Fibroblast of the aortic adventitia (primary cell): Measurements from ENCODE around the gene CHST15. TPM values are rescaled to one million over a fixed set of nuclear protein-coding genes. Genes with fewer than 3 reads are reported as not detected.

Experiments
- DNase-seq: peaks from one replicate; pipeline ENCODE4 v3.0.0-alpha.2; 2010; ENCODE audit warnings: low read depth
- H3K4me3 ChIP-seq: 2 replicates; pipeline ENCODE4 v1.5.1; 2011; ENCODE audit warnings: low read depth, mild to moderate bottlenecking, control low read depth, low read length, moderate library complexity
- CTCF ChIP-seq: IDR thresholded peaks from 2 replicates; pipeline ENCODE4 v1.5.1; 2011; ENCODE audit warnings: mild to moderate bottlenecking, low read length, control low read depth, inconsistent platforms; ENCODE audit not compliant: insufficient read depth
- total RNA-seq: library from RNA; depleted of rRNA; stranded (reverse); fragments of >200 nt; gene quantifications from 2 replicates; pipeline ENCODE4 v1.2.3, GENCODE V29; 2012; ENCODE audit warnings: low replicate concordance

CHST15 gene
- total RNA-seq, 1 donor, result 2.0 TPM

DNA sequence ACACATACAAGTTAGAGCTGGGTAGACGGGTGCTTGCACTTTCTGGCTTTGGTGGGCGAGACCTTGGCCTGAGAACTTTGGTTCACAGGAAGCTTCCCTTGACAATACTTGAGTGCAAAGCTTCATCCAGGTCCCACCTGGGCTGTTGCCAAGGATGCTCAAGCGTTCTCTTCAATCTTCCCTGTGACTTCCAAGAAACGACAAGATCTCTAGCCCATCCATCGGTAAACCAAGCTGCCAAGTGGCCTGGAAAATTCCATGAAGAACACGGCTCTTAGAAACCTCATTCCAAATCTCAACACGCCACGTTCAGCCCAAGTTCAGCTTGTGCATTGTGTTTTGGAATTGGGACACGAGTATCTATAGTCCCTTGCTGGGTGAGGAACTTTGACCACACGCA, 84.7 kb downstream of the CHST15 start:
- H3K4me3 ChIP-seq, result no peak overlapping the region
- DNase-seq, result no peak
- TF ChIP-seq CTCF, result no peak

GRCh38 chr10:124008187-124008586, 85.2 kb downstream of the CHST15 start:
- no peak for DNase-seq
- TF ChIP-seq CTCF, result no peak

DNA sequence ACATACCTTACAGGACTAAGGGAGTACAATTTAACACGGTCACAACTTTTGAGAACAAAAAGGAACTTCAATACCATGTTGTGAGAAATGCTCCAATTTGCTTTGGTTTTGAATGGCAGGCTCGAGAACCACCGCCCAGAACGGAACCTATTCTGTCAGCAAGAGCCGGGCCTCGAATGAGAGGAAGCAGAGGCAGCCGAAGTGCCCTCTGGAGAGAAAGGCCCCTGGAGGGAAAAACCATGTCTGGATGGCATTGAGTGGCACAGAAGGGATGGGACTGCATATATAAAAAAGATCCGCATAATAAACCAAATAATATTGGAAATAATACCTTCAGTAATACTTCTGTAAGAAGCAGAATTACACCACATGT, 85.6 kb downstream of the CHST15 start:
- DNase-seq, result no peak
- TF ChIP-seq CTCF, result no peak
- H3K4me3 ChIP-seq, result no peak overlapping the region

More at GRCh38 chr10:124008187-124008586, 85.2 kb downstream of the CHST15 start:
- H3K4me3 ChIP-seq, result no peak overlapping the region

- TF ChIP-seq CTCF, result no peak
- no peak overlapping the region for H3K4me3 ChIP-seq
- DNase-seq, result no peak
Observed at GRCh38 chr10:124007102-124007772, 86.2 kb downstream of the CHST15 start.

- no peak for TF ChIP-seq CTCF
- H3K4me3 ChIP-seq, result no peak overlapping the region
- DNase-seq, result no peak
Observed at GRCh38 chr10:124006526-124006925, 86.9 kb downstream of the CHST15 start.

GRCh38 chr10:124005991-124006392, 87.4 kb downstream of the CHST15 start:
- no peak for DNase-seq
- H3K4me3 ChIP-seq, result no peak overlapping the region
- no peak for TF ChIP-seq CTCF

GRCh38 chr10:124005091-124005490, 88.3 kb downstream of the CHST15 start:
- no peak for TF ChIP-seq CTCF
- DNase-seq, result no peak
- no peak overlapping the region for H3K4me3 ChIP-seq
